ENCODE results near the gene OR2F1.
A peak's percentile ranks its signal among the peaks of the same experiment; 100 is the strongest.

Gene OR2F1

GRCh38 chr7:143954135-143954534 lies 509 bp upstream of the OR2F1 start:
- DNase-seq (ENCODE audit: low read depth), result no peak

GRCh38 chr7:143958781-143959180 lies 4.1 kb downstream of the OR2F1 start:
- no peak for DNase-seq (ENCODE audit: low read depth)

DNA sequence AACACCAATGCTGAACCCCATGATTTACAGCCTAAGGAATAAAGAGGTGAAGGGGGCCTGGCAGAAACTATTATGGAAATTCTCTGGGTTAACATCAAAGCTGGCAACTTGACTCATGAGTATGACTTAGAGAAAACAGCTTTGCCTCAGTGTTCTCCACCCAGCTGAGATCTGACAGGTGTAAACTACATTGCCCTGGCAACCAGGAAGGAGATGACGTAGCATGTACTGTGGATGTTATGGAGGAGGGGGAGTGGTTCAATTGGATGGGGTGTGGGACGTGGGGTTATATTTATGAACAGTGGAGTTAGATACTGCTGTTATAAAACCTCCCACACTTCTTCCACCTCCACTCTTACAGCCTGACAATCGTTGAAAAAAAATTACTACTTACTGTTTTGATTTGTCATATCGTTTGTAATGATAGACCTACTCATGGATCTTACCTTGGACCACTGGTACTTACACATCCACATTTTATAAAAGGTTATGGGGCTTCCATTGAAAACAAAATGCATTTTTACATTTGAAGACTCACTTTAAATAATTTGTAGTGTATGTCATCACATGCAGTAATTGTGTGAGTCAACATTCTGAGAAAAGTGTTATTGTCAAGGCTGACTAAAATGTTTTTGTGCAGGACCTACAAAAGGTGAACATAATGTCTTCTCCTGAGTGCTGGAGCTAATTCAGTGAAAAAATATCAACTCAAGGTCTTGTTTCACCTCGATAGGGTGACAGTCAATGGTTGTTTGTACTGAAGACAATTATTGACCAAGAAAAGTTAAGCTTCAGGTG lies 6.4 kb downstream of the OR2F1 start:
- no peak for DNase-seq (ENCODE audit: low read depth)

DNA sequence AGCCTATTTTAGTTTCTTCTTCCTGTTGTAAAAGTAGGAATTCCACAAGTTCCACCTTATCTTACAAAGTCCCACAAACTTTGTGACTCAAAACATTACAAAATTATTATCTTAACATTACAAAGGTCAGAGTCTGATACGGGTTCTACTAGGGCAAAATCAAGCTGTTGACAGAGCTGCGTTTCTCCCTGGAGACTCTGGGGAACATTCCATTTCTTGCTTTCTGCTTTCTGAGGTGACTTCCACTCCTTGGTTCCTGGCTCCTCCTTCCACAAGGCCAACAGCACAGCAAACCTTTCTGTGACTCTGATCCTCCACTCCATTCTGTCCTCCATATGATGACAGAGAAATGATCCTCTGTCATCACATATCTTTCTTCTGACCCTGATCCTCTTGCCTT lies 10.6 kb downstream of the OR2F1 start:
- no peak for DNase-seq (ENCODE audit: low read depth)

- DNase-seq (ENCODE audit: low read depth), result no peak
Measured at GRCh38 chr7:143967398-143967797, 12.8 kb downstream of the OR2F1 start.

GRCh38 chr7:143973870-143974416 lies 19.3 kb downstream of the OR2F1 start:
- no peak for DNase-seq (ENCODE audit: low read depth)

- DNase-seq (ENCODE audit: low read depth), result peak; percentile 8
Measured at GRCh38 chr7:143974459-143974858, 19.8 kb downstream of the OR2F1 start.

DNA sequence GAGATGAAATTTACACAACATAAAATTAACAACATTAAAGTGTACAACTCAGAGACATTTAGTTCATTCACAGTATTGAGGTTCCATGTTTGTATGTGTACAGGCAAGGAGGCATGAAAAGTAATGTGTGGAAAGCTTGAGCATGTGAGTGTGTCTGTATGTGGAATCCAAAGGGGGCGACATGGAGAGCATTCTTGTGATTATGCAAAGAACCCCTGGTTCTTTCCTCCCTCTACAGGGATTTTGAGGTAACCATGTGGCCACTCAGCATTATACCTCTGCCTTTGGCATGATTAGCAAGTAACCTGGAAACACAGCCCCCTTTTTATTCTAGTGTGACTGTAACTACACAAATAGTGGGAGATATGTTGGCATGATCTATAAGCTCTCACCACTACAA lies 21.0 kb downstream of the OR2F1 start:
- DNase-seq (ENCODE audit: low read depth), result no peak

DNA sequence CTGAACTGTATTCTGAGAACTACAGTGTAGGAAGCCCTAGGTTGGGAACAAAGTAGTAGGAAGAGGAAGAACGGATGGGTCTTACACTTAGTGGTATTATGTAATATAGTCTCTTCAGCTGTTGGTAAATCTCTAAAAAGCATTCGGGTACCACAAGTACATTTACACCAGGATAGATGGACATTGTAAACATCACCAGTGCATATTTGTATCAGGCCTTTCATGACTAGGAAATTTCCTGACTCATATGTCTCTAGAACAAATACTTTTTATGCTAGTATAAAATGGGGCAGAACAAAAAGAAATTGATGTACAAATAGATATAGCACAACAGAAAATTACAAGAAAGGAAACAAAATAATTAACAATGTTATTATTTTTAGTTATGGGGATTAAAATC lies 23.9 kb downstream of the OR2F1 start:
- DNase-seq (ENCODE audit: low read depth), result no peak

DNA sequence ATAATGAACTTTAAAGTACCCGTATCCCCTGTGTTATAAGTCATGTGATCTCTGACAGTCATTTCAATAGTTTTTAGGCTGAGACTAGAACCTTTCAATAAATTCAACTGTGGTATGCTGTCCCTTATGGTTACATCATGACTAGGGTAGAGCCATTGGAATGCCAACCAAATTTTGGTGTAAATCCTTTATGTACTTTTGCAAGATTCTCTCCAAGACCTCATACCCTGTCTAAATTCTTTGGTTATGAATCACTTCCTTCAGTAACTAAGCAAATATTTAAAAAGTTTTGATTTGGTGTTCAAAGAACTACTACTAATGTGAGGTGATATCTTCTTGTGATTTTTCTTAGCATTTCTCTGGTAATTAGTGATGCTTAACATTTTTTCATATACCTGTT lies 24.7 kb downstream of the OR2F1 start:
- DNase-seq (ENCODE audit: low read depth), result peak; percentile 32

DNA sequence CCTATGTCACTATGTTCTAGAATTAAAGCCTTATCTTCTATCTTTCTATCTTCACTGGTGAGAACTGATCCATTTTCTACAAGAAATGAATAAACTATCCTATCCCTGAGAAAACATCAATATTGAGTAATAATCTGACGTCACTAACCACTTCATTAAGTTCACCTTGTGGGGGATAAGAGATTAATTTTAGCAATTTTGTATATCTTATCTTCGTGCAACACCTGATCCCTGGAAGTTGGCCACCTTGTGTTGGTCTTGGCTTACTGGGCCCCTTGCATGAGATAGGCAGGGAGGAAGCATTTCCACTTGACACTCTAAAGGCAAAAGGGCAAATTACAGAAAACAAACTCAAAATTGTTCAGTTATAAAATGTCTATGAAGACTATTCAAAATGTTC lies 25.4 kb downstream of the OR2F1 start:
- DNase-seq (ENCODE audit: low read depth), result no peak

DNA sequence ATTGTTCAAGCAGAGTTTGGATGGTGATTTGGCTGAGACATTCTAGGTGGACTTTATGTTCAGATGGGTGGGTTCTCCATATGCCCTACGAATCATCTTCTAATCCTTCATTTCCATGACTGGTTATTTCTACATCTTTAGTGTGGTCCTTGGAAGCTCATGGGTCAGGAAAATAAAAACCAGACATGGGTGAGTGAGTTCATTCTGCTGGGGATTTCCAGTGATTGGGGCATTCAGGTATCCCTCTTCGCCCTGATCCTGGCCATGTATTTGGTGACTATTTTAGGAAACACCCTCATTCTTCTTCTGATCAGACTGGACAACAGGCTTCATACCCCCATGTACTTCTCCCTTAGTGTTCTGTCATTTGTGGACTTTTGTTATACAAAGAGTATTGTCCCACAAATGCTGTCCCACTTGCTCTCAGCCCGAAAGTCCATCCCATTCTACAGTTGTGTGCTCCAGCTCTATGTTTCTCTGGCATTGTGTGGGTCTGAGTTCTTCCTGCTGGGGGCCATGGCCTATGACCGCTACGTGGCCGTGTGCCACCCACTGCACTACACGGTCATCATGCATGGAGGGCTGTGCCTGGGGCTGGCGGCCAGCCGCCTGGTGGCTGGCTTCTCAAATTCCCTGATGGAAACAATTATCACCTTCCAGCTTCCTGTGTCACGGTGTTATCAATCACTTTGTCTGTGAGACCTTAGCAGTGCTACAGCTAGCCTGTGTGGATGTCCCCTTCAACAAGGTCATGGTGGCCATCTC lies 26.3 kb downstream of the OR2F1 start:
- no peak for DNase-seq (ENCODE audit: low read depth)

GRCh38 chr7:143983960-143984359 lies 29.3 kb downstream of the OR2F1 start:
- DNase-seq (ENCODE audit: low read depth), result no peak

DNA sequence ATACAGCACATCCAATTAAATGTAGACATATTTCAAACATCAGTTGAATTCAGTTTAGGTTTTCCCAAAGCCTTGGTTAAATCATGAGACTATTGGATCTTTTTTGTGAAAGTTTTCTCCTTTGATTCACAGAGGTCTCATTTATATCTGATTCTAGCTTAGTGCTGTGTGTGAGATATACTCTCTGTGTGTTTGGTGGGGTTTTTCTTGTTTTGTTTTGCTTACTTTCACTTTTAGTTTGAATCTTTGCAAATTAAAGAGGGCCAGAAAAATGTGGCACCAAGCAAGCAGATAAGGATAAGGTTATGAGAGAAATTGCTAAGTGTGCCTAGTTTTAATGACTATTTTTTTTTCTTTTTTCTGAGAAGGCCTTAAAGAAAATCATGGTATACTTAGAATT lies 32.9 kb downstream of the OR2F1 start:
- DNase-seq (ENCODE audit: low read depth), result no peak

DNA sequence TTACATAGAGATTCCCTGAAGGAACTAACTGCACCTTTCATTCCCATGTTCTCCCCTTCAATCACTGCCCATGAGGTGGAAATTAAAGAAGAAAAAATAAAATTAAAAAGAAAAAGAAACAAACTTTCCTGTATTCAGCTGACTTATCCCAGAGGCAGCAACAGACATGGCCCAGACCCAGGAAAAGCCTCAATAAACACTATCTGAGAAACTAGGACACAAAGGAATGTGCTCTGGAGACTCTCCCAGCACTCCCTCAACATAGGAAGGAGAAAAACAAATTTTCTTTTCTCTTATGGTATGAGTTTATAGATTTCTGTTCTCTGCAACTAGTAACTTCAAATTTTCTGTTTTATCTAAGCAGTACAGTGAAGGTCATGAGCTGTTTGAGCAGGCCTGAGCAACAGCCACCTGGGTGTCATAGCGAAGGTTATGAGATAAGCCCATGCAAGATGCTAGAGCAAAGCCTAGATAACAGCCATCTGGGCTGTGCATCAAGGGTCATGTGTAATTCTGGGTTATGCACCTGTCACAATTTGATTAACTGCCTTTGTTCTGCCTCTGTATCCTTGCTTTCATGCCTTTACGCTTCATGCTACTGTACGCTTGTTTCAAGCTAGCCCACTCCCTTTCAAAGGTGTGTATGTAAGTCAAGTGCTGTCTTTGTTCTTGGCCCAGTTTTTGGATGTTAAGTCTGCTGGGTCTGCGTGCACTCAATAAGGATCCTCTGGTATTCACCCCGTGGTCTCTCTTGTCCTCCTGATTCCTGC lies 34.5 kb downstream of the OR2F1 start:
- peak; percentile 11 for DNase-seq (ENCODE audit: low read depth)

GRCh38 chr7:143992670-143993069 lies 38.0 kb downstream of the OR2F1 start:
- DNase-seq (ENCODE audit: low read depth), result no peak

DNA sequence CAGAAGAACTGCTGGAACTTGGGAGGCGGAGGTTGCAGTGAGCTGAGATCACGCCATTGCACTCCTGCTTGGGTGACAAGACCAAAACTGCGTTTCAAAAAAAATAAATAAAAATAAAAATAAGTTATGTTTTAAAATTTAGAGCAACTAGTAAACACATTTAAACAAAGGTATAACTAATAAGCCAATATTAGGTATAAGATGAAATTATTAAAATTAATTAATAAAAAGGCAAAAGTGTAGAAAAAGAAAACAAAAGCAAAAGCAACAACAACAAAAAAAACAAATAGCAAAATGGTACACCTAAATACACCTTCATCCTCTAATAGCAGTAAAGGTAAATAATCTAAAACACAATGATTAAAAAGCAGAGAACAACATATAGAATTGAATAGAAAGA lies 39.3 kb downstream of the OR2F1 start:
- DNase-seq (ENCODE audit: low read depth), result no peak

GRCh38 chr7:144000020-144000419 lies 45.4 kb downstream of the OR2F1 start, which contains the start of gene OR6B1:
OR6B1 (plus strand) TSS chr7:144000320; CDS start chr7:144003997, 3,677 bp downstream.
- DNase-seq (ENCODE audit: low read depth), result no peak

DNA sequence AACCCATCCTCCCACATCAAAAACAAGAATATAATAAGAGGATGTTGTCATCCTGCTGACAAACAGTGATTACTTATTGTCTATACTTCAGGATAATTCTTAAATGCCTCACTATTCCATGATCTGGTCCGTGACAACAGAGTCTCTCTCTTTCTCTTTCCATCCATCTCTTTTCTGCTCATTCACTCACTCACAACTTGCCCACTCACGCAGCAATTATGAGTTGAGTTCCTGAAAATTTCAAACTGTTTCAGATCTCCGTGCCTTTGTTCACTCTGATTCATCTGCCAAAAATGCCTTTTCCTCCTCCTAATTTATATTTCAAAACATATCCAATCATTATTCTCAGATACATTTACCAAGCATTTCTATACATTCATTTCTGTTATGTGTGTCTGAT lies 46.9 kb downstream of the OR2F1 start:
- DNase-seq (ENCODE audit: low read depth), result no peak

DNA sequence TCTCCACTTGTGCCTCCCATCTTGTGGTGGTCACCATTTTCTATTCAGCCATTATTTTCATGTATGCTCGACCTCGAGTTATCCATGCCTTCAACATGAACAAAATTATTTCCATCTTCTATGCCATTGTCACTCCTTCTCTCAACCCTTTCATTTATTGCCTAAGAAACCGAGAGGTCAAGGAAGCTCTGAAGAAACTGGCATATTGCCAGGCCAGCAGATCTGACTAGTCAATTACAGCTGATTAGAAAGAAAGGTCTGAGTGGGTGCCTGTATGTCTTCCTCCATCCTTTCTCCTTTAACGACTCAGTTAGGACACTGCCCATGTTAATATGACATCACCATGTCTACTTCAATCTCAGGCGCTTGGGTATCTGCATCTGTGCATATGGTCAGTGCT lies 50.1 kb downstream of the OR2F1 start:
- no peak for DNase-seq (ENCODE audit: low read depth)

GRCh38 chr7:144006029-144006691 lies 51.5 kb downstream of the OR2F1 start:
- no peak for DNase-seq (ENCODE audit: low read depth)

DNA sequence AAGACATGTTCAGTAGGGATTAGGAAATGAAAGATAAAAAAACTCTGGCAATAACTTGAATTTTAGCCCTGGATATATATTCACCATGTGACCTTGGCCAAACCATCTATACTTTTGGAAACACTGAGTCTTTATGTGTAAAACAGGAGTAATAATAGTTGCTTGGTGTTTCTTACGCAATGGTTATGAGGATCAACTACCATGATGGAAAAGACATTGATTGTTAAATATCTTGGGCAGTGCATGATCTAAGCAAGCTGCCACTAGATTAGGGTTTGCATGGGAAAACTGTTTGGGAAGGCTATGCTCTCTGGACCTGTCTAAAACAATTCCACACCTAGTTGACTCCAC lies 52.0 kb downstream of the OR2F1 start:
- DNase-seq (ENCODE audit: low read depth), result no peak
